Fibroblast of peridontal ligament (primary cell): ENCODE measurements around the gene TDRD7.
A peak's percentile ranks its signal among the peaks of the same experiment; 100 is the strongest.

Experiments
- DNase-seq: peaks from one replicate; pipeline ENCODE4 v3.0.0-alpha.2; 2010; ENCODE audit errors: extremely low read depth

Gene TDRD7

DNA sequence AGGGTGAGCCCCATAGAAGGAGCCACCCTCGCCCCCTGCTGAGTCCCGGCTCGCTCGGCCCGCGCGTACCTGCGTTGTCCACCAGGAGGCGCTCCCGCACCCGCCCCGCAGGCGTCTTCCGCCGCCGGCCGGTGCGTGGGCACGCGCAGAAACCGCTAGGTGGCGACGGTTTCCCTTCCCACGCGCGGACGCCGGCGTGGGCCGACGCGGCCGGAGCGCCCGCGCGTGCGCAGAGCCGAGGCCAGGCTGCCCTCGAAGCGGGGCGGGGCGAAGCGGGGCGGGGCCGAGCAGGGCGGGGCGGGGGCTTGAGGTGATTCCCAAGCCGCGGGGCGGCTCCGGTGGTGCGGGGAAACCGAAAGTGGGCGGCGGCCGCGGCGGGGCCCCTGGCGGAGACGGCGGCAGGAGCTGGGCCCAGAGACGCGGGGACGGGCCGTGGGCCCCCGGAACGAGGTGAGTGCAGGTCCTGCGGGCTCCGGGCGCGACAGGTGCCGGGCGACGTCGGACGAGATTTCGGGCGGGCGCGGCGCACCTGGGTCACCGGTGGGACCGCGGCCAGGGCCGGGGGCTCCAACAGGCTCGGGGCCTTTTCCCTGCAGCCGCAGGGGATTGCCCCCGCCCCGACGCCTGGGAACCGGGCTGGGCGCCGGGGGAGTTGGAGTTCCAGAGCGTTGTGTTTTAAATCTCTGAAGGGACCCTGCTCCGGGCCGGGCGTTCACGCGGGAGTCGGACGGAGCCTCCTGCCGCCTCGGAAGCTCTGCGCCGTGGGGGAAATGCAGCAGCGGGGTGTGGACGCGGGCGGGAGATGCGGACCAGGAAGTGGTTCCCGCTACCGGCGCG, at the start of gene TDRD7:
Gene TDRD7, plus strand, starts transcription at position 308 of the 837 bp plus-strand sequence. CDS start 16,370 bp downstream, outside the sequence.
- peak; percentile 73 for DNase-seq

DNA sequence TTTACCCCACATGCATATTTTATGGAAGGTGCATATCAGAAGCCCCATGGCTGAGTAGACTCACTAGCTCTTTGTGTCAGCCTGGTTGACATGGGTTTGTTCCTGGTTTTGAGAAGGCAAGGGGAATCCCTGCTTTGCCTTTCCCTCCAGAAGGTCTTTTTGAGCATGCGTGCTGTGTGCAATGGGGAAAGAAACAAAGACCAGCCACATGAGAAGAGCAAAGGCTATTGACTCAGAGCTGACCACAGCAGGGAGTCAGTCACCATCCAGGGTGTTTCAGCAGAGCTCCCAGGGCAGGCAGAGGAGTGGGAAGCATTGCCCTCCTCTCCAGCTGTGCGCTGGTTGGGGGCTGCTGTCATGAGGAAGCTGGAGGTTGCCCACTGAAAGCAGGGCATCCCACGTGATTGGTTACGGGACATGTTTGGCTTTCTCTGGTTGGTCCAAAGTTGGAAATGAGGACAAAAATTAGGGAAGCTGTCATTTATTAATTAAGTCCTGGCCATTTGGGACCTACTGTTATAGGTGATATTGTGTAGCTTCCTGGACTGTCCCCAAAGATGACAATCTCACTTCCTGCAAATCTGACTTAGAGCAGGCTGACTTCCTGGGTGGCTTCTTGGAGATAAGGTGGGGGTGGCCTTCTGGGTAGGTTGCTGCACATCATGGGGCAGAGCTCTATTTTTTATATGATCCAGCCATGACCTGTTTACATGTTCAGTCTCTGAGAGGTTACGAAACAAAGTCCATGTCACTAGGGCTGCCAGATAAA, 48.9 kb upstream of the TDRD7 start:
- DNase-seq = no peak

- DNase-seq = no peak
These were observed 48.1 kb upstream of the TDRD7 start for GRCh38 chr9:97363661-97364299.

DNA sequence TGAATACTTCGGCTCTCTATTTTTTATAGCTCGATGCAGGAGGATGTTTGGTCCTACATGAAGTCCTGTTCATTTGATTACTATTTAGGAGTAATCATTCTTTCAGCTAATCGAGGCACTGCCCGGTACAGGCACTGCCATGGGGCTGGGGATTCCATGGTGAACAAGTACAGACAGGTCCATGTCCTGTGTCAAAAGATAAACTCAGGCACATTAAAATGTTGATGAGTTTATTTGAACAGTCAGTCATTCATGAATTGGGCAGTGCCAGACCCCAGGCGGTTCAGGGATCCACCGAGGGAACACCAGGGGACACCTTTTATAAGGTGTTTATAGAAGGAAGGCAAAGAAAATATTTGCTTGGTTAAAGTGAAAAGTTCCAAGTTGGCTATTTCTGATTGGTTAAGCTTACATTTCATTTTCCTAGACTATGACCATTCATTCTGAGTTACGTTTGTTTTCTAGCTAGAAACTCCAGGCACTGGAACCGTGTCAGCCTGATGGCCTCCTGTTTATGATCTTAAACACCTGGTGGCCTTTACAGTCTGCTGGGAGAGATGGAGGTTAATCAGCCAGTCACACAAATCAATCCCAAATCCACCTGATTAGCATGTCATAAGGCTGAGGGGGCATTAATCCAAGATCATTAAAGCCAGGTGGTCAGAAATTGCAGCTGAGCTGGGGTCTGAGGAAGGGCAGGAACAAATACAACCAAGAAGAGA, 47.0 kb upstream of the TDRD7 start:
- DNase-seq = no peak

GRCh38 chr9:97365634-97366033, 46.3 kb upstream of the TDRD7 start:
- DNase-seq = no peak

- no peak for DNase-seq
These were observed 45.4 kb upstream of the TDRD7 start for GRCh38 chr9:97366476-97366875.

DNA sequence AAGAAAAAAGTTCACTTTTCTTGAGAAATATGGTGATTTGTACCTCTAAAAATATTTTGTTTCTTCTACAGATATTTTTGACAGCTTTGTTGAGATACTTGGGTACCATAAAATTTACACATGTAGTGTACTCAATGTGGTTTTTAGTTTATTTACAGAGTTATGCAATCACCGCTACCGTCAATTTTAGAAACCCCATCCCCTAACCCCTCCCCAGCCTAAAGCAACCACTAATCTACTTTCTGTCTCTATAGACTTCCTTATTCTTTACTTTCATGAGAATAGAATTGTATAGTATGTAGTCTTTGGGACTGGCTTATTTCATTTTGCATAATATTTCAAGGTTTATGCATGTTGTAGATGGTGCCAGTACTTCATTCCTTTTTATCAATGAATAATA, 45.0 kb upstream of the TDRD7 start:
- no peak for DNase-seq

DNA sequence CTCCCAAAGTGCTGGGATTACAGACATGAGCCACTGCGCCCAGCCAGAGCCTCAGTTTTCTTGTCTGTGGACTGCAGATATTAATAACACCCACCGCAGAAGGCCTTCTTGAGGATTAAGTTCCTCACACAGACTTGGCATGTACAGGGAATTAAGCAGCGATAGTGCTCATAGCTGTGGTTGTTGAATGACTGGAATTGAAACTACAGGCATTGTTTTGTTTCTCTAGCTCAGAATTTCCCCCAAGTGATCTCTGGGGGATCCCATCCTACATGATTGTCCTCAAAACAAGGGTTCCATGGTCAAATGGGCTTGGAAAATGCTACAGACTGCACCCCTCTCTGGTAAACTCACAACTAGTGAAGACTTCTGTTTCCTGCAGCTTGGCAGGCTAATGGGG, 44.2 kb upstream of the TDRD7 start:
- no peak for DNase-seq

GRCh38 chr9:97368964-97369363, 42.9 kb upstream of the TDRD7 start:
- DNase-seq = no peak

DNA sequence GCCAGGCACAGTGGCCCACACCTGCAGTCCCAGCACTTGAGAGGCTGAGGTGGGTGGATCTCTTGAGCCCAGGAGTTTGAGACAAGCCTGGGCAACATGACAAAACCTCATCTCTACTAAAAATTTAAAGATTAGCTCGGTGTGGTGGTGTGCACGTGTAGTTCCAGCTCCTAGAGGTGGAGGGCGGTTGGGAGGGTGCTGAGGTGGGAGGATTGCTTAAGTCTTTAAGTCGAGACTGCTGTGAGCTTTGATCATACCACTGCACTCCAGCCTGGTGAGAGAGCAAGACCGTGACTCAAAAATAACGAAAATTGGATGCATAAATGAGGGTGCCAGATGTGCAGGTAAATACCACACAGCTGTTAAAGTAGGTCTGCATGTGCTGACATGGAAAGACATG, 39.3 kb upstream of the TDRD7 start:
- DNase-seq = no peak

DNA sequence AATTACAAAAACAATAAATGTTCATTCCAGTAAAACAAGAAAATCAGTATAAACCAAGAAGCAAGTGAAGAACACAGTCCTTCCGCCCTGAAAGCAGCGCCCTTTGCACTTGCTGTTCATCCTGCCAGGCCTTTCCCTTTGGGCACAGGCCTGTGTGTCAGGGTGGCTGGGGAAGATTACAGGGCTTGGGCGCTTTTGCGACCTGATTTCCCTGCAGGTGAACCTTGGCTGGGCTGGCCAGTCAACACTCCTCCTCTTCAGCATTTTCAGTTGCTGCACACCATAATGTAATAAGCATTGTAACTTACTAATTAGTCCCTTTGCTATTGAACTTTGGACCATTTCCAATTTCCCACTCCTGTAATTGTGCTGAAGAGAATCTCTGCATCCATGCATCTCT, 38.6 kb upstream of the TDRD7 start:
- DNase-seq = no peak

GRCh38 chr9:97374811-97375210, 37.1 kb upstream of the TDRD7 start:
- no peak for DNase-seq

DNA sequence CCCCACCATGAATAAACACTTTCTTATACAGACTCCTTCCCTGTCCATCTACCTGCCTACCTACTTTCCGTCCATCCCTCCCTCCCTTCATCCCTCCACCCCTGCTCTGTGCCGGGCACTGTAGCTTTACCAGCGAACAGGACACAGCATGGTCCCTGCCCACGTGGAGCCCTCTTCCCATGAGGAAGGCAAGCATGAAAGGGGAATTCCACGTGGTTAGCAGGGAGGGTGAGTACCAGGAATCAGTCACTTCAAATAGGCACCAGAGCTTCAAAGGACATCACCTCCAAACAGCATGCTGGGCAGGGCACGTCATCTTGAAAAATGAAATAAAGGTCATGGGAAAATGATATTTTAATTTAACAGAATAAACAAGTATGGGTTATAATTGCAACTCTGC, 35.0 kb upstream of the TDRD7 start:
- no peak for DNase-seq

DNA sequence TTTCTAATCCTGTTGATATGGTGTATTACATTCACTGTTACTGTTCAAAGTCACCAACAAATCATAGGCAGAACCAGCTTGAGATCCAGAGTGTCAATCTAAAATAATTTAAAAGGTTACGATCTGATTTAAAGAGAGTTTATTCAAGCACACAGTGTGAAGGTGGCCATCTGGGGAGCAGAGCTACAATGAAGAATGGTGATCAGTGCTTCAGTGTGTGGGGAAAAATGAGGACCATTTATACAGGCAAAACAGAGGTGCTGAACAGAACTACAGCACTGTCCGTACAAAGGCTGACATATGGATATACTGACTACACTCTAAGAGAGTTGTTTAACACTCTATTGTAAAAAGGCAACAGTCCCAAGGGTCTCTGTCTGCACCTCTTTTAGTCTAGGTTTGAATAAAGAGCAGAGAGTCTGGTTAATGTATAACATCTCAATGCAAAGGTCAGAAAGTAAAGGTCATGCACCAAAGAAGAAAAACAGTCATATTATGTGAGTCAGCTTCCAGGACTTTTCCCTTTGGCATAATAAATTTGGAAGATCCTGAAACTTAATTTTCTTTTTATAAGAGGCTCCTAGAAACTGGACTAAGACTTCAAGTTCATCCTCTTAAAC, 29.7 kb upstream of the TDRD7 start:
- no peak for DNase-seq

DNA sequence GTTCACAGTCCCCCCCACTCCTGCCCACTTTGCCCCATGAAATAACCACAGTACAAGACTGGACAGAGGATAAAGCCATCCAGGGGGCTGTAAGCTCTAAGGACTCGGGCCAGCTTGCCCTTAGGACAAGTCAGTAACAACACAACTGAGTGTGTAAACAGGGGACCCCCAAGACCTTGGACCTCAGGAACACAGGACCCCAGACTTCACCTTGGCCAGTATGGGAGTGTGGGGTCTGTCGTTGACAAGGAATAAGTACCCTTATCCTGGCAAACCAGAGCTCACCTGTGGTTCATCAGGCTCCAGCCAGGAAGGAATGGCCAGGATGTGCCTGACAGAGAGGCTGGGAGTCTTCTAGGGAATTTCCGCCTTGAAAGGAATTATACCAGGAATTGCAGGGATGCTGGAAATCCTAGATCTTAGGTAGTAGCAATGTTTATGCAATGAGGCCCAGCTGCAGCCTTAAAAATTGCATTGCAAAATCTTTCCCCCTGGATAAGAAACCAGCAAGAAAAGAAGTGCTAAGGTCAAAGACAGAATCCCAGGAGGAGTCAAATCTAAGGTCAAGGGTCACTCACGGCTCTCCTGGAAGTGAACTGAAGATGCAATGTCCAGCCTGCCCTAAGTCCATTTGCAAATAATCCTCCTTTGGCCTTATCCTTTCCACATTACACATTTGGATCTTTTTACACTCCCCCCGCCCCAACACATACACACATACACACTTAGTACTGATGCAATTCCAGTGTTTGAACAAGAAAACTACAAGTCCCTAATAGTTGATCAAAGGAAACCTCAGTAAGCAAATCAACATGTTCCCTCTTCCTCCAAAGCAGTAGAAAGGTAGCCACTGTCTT, 27.3 kb upstream of the TDRD7 start:
- DNase-seq = no peak

DNA sequence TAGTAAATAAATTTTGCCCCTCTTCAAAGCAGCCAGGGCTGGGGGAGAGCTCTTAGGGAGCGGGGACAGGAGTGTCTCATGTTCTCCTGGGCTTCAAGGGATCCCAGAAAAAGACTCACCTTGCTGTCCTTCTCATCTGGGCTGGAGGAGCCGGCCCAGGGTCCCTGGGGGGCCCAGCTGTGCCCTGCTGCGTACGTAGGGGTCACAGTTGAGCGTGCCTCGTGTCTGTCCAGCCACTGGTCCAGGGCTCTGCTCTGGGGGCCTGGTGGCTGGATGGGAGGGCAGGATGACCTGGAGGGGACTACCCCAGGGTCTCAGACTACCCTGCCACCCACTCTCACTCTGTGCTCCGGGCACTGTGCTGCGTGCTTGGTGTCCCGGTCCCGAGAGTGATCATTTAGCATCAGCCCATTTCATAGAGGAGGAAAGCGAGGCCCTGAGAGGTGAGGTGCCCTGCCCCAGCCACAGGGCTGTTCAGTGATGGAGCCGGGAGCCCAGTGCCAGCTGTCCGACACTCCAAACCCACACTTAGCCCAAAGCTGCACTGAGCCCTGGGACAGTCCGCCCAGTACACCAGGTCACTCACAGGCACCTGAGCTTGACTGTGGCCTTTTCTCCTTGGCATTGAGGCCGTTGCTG, 26.2 kb upstream of the TDRD7 start:
- no peak for DNase-seq

GRCh38 chr9:97386265-97386633, 25.6 kb upstream of the TDRD7 start:
- DNase-seq = no peak

DNA sequence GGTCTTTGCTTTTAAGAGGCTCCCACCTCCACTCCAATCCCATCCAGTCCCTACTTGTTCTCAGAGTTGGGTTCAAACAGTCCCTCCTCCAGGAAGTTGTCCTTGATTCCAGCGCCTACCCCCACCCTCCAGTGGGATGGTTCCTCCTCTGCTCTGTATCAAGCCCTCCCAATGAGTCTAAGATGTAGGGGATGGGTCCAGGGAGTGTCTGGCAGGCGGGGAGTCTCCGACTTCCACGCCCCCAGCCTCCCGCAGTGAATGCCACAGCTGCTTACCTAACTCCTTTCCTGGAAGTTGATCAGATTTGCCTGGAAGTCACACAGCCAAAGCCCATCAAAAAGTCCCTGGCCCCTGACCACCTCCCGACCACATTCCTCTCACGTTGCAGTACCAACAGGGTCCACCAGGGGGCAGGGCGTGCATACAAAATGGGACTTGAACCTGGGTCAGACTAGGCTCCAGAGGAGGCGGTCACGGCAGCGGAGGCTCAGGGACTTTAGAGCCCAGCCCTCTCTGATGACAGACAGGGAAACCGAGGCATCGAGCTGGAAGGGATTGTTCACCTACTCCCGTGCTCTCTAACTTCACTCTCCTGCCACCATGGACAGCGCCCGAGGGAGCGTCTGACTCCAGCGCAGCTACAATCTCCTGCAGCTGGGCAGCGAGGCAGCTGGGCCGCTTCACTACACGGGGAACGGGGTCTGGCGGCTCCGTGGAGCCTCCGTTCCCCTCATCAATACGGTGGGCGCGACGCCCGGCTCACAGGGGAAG, 25.0 kb upstream of the TDRD7 start:
- peak; percentile 62 for DNase-seq

DNA sequence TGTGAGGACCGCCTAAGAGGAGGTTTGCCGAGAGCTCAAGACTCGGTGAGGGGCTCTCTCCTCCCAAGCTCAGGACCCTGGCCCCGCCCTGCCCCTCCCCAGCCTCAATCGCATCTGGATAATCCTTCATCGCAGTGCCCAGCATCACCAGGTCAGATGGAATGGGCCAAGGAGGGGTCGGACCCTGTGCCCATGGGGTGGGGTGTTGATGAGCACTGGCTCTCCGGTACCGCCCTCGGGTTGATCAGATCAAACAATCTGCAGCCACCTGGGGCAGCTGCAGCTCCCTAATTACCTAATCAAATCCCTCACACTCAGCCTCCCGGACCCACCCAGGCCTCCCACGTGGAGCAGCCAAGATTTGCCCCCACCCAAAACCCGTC, 24.4 kb upstream of the TDRD7 start:
- DNase-seq = no peak
